HG03521 (cell line): ENCODE results near the gene GALNT7.
"Not testable (repeated sequence)": the region's sequence is repeated elsewhere in the genome, so short reads cannot be mapped to it uniquely, and the experiment has no call there.

Experiments used
- ATAC-seq: cut with Tn5 transposase; IDR thresholded peaks from one replicate; pipeline ENCODE4 v1.9.1; 2021; ENCODE audit warnings: mild to moderate bottlenecking, moderate library complexity; ENCODE audit not compliant: unreplicated experiment

Gene GALNT7

DNA sequence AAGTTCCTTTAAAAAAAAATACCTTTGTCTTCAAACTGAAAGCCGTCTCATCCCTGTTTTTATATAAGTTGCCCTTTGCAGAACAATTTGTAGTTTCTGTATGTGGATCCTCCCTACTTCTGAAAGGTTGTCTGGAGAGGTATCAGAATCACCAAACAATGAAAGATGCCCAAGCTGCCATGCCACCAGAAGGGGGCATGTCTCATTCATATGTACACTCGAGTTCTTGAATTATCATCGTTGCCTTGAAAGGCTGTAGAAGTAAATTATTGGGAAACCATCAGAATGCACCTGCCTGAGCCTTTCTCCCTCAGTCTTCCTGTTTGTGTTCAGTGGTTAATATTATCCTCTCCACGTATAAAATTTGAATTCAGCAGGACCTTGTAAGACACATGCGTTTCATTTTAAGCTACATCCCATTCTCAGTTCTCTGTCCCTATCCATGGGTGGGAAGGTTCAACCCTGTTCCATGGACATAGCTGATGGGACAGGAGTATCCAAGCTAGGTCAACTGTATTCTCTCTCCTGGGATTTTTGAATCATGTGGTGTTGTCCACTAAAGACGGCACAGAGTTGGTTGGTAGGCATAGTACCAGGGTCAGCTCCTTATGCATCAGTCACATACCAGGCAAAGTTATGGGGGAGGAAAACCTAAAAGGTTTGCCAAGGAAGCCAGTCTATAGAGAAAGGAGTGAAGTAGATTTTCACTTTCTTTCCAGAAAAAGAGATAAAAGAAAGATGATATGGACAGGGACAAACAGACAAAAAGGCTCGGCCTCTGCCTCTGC, 24.0 kb downstream of the GALNT7 start:
- ATAC-seq: no peak

DNA sequence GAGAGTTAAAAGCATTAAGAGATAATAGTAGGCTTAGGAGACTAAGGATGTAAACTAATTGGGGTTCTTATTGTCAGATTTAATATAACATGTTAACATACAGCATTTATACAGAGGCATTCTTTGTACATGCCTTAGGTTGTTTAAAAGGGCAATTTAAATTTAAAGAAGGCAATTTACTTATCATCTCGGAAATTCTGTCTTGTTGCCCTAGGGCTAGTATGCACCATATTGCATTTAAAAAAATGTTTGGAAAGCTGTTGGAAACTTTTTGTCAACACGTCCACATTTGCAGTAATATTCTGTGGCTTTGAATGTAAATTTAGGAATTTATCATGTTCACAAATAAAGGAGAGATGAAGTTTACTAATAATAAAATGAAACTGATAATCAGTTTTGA, 25.5 kb downstream of the GALNT7 start:
- ATAC-seq: no peak

GRCh38 chr4:173195109-173195508, 26.5 kb downstream of the GALNT7 start:
- no peak for ATAC-seq

DNA sequence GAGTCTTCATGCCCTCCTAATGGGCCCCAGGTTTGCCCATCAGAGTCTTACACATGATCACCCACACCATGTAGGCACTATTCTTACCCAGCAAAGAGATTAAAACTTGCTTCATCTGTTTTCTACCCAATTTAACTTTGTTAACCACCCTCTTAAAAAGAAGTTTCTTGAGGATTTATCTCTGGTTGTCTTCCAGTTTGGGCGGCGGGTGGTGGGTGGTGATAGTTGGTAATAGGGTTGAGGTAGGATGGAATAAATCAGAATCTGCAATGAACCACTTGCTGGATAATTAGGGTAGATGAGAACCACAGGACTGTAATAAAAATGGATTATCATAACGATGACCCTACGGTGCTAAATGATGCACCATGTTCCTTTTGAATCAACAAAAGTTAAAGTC, 30.9 kb downstream of the GALNT7 start:
- no peak for ATAC-seq

- ATAC-seq: no peak
Measured at GRCh38 chr4:173200103-173200884, 31.7 kb downstream of the GALNT7 start.

DNA sequence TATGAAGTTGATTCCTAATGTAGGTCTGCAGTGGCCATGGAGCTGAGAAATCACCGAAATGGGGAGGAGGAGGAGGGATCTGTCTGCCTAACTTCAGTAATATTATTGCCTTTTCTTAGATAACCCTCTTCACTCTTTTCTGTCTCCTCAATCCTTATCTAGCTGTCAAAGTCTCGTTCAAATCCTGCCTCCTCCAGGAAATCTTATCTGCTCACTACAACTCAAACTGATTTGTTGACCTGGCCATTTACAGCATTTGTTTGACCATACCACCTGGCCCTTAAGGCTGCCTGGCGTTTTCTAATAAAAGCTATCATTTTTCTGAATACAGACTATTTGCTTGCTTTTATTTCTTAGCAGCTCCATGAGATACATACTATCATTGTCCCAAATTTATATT, 33.8 kb downstream of the GALNT7 start:
- ATAC-seq: no peak

DNA sequence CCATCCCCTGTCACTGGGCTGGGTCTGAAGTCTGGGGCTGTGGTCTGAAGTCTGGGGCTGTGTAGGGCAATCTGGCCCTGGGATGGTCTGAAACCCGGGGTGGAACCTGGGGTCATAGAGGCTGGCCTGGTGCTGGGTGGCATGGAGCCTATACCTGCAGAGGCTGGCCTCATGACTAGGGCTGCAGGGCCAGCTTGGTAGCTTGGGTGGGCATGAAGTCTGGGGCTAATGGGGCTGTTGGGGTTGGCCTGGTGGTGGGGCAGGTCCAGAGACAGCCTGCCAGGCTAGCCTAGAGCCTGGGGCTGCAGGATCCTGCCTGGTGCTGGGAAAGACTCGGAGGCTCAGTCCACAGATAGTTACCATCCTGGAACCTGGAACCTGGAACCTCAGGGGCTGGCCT, 37.0 kb downstream of the GALNT7 start:
- no peak for ATAC-seq

DNA sequence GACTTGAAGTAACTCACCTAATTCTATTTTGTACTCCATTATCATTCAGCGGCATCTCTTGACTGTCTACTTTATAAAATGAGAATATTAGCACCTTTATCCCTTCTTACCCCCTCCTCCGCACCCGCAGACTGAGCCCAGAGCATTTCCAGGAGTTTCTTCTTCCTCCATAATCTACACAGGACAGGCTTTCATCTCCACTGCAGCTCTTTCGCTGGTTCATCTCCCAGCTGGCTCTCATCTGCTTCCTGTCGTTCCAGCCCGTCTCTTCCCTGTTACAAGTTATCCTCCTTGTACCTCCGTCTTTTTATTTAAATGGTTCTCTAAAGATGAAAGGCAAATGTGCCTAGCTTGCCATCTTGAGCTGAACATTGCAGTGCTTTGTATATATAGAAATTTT, 39.8 kb downstream of the GALNT7 start:
- ATAC-seq: no peak

DNA sequence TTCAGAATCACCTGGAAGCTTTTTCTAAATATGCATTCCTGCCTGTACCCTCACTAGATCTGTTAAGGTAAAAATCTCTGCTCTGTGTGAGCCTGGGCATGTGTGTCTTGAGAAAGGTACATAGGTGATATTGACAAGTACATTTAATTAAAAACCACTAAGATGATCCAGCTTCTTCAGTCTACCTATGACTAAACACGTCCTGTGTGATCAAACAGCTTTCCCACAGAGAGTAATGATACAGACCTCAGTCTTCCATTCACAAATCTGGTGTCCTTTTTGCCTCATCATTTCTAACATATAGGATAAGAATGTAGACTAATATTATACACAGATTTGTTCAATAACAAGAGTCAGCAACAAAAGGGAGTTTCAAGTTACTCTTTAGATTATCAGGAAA, 42.6 kb downstream of the GALNT7 start:
- ATAC-seq: no peak

- no peak for ATAC-seq
Measured at GRCh38 chr4:173211838-173212237, 43.2 kb downstream of the GALNT7 start.

DNA sequence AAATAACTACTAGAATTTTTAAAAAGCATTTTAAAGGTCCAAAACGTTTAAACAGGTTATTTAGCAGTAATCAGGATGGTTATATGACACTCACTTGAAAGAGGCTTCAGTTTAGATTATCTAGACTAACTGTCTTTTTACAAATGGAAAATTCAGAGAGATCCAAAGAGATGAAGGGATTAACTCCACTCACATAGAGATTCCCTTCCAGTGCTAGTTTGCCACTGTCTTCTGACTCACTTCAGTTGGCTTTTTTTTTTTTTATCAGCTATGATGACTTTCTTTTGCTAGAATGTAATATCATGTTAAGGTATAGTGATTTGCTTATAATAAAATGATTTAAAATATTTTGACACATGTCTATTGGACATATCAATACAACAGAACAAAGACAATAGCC, 43.8 kb downstream of the GALNT7 start:
- ATAC-seq: no peak

GRCh38 chr4:173213296-173213695, 44.7 kb downstream of the GALNT7 start:
- no peak for ATAC-seq

- no peak for ATAC-seq
Measured at GRCh38 chr4:173214231-173214630, 45.6 kb downstream of the GALNT7 start.

- ATAC-seq: no peak
Measured at GRCh38 chr4:173214661-173215060, 46.0 kb downstream of the GALNT7 start.

DNA sequence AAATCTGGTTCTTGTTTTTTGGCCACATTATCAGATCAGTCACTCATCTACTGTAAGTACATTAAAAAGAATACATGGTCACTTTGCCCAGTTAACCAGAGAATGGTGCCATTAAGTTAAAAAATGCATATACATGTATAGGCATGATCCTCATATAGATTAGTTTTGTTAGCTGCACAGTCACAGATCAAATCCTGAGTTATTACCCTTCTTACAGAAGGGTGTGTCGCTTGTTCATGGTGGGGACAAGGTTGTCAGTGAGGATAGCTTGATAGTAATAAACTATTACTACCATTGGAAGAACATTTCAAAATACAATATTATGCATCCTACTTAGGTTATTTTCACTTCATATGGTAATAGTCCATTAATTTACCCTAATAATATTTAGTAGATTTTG, 48.5 kb downstream of the GALNT7 start:
- no peak for ATAC-seq

GRCh38 chr4:173217727-173218126, 49.1 kb downstream of the GALNT7 start:
- no peak for ATAC-seq

GRCh38 chr4:173218411-173219125, 50.0 kb downstream of the GALNT7 start:
- no peak for ATAC-seq

GRCh38 chr4:173219126-173219437, 50.5 kb downstream of the GALNT7 start:
- ATAC-seq: not testable (repeated sequence)

DNA sequence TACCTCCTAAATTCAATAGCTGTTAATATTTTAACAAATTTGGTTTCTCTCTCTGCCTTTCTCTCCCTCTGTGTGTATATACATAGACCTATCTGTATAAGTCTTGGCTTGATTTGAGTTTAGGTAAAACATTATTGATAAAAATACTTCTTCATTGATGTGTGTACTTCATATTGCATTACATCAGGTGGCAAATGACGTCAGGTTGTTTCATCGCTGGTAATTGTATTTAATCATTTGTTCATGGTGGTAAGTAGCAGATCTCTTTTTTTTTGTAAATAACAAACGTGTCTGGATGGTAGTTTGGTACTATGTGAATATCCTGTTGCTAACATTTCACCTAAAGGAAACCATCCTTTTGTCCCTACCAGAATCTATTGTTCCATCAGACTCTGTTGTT, 55.1 kb downstream of the GALNT7 start:
- ATAC-seq: no peak

- no peak for ATAC-seq
Measured at GRCh38 chr4:173226401-173226888, 57.8 kb downstream of the GALNT7 start.

- no peak for ATAC-seq
Measured at GRCh38 chr4:173227756-173228155, 59.1 kb downstream of the GALNT7 start.

- no peak for ATAC-seq
Measured at GRCh38 chr4:173230062-173230461, 61.5 kb downstream of the GALNT7 start.
